Activated CD8-positive, alpha-beta T cell treated with anti-CD3 and anti-CD28 coated beads for 36 hours (primary cell): ENCODE measurements around the gene EID3. TPM values are rescaled to one million over a fixed set of nuclear protein-coding genes. Genes with fewer than 3 reads are reported as not detected.

Source experiments
- ATAC-seq: fragments of 200-7000 bp; cut with Tn5 transposase; one replicate; pipeline ENCODE4 v1.10.0; 2021; ENCODE audit warnings: mild to moderate bottlenecking, moderate library complexity
- CTCF ChIA-PET: fragments of 350-600 bp; sonication (Branson Sonifier 250); formaldehyde crosslinking; loops from one replicate; lab custom pipeline; 2021; ENCODE audit warnings: antibody characterized with exemption; lab: Charles Lee
- POLR2A ChIA-PET: fragments of 350-600 bp; sonication (Branson Sonifier 250); formaldehyde crosslinking; loops from one replicate; lab custom pipeline; 2021; ENCODE audit warnings: antibody characterized with exemption; lab: Charles Lee
- DNase-seq: peaks from one replicate; pipeline ENCODE4 v3.0.0-alpha.2; 2020
- H3K27ac Mint-ChIP-seq: one replicate; pipeline ENCODE4 v1.8.0; 2021; ENCODE audit warnings: mild to moderate bottlenecking, mixed read lengths
- H3K27me3 Mint-ChIP-seq: one replicate; pipeline ENCODE4 v1.8.0; 2021; ENCODE audit warnings: mixed read lengths
- H3K36me3 Mint-ChIP-seq: one replicate; pipeline ENCODE4 v1.8.0; 2021; ENCODE audit warnings: low read depth, mixed read lengths
- H3K4me1 Mint-ChIP-seq: one replicate; pipeline ENCODE4 v1.8.0; 2021; ENCODE audit warnings: low read depth, mixed read lengths
- H3K4me3 Mint-ChIP-seq: one replicate; pipeline ENCODE4 v1.8.0; 2021; ENCODE audit warnings: mild to moderate bottlenecking, moderate library complexity, mixed read lengths
- H3K9me3 Mint-ChIP-seq: one replicate; pipeline ENCODE4 v1.8.0; 2021; ENCODE audit warnings: mixed read lengths
- intact Hi-C: fragments of 100-400 bp; cut with micrococcal nuclease; formaldehyde crosslinking; loops from one replicate; pipeline ENCODE4 v1.10.0; 2022
- total RNA-seq, 2 experiments: library from RNA; stranded (reverse); gene quantifications; one replicate each; pipeline ENCODE4 v1.2.3, GENCODE V29; 2021
- TF ChIP-seq, protein P1 (sequence below): fragments of 200-600 bp; IDR thresholded peaks from one replicate; pipeline ENCODE4 v1.8.0; 2022; ENCODE audit warnings: antibody characterized with exemption, mild to moderate bottlenecking

The EID3 gene
- total RNA-seq, 2 experiments from 2014 or later, result 3.7 to 4.8 TPM

GRCh38 chr12:104348994-104349494 is 45.5 kb downstream of the EID3 start:
- POLR2A ChIA-PET, result interaction anchor here (0.7 kb wide), 1 partner anchor 29 kb away, joined by 3 read pairs; no protein-coding TSS in a partner anchor

DNA sequence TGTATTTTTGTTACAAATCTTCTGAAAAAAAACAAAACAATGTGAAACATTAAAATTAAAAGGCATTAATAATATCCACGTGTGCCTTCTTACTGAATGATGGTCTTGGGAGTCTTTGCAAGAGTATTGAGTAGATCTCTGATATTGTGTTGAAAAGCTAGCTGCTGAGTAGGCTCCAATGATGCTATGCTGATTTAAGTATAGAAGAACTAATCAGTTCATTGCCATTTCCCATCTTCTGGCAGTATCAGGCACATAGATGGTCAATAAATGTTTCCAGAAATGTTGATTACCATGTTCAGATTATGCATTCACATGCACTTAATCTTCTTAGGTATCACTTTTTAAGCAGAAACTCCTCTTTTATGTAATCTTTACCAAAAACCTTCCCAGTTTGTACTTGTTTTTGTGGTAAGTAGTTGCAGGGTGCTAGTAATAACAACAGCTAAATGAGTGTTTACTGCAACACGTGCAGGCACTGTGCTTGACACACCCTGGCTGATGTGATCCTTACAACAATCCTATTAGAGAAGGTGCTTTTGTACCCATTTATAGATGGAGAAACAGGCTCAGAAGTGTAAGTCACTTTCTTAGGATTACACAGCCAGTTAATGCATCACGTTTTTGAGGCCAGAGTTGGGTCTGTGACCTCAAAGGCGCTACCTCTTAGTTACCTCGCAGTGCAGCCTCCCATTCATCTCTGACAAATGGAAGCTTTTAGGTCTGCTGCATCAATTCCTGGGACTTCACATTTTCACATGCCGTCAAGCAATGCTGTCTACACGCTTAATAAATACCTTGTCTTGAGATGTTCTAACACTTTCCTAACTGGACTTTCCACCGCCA is 46.9 kb downstream of the EID3 start:
- DNase-seq, result no peak
- TF ChIP-seq, protein P1, sequence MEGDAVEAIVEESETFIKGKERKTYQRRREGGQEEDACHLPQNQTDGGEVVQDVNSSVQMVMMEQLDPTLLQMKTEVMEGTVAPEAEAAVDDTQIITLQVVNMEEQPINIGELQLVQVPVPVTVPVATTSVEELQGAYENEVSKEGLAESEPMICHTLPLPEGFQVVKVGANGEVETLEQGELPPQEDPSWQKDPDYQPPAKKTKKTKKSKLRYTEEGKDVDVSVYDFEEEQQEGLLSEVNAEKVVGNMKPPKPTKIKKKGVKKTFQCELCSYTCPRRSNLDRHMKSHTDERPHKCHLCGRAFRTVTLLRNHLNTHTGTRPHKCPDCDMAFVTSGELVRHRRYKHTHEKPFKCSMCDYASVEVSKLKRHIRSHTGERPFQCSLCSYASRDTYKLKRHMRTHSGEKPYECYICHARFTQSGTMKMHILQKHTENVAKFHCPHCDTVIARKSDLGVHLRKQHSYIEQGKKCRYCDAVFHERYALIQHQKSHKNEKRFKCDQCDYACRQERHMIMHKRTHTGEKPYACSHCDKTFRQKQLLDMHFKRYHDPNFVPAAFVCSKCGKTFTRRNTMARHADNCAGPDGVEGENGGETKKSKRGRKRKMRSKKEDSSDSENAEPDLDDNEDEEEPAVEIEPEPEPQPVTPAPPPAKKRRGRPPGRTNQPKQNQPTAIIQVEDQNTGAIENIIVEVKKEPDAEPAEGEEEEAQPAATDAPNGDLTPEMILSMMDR, result no peak
- intact Hi-C loops, result no loop called here
- no peak overlapping the region for H3K27ac Mint-ChIP-seq
- no peak overlapping the region for H3K4me3 Mint-ChIP-seq
- H3K36me3 Mint-ChIP-seq, result peaks cover 28% of the 10 kb centered on the region
- no peaks in the 10 kb centered on the region for H3K9me3 Mint-ChIP-seq
- POLR2A ChIA-PET, result interaction anchor here (1.0 to 1.7 kb wide), 2 partner anchors 8 to 10 kb away, joined by 3 to 5 read pairs; no protein-coding TSS in a partner anchor
- no peaks in the 10 kb centered on the region for H3K27me3 Mint-ChIP-seq
- ATAC-seq, result no peak
- CTCF ChIA-PET, result interaction anchor here (0.9 to 1.8 kb wide), 4 partner anchors 10 to 151 kb away, joined by 3 to 8 read pairs (median 3); no protein-coding TSS in a partner anchor
- H3K4me1 Mint-ChIP-seq, result no peaks in the 10 kb centered on the region

More at GRCh38 chr12:104348994-104349494, 45.5 kb downstream of the EID3 start:
- Mint-ChIP-seq H3K36me3 (peaks cover 34% of the 10 kb centered on the region), H3K27ac (no peak overlapping the region), H3K9me3 (no peaks in the 10 kb centered on the region), H3K27me3 (no peaks in the 10 kb centered on the region), H3K4me3 (no peak overlapping the region), H3K4me1 (no peaks in the 10 kb centered on the region)
- intact Hi-C loops, result no loop called here
- no peak for DNase-seq
- CTCF ChIA-PET, result interaction anchor here (1.1 kb wide), 1 partner anchor 149 kb away, joined by 6 read pairs; no protein-coding TSS in a partner anchor
- ATAC-seq, result no peak
- TF ChIP-seq, protein P1, result no peak

DNA sequence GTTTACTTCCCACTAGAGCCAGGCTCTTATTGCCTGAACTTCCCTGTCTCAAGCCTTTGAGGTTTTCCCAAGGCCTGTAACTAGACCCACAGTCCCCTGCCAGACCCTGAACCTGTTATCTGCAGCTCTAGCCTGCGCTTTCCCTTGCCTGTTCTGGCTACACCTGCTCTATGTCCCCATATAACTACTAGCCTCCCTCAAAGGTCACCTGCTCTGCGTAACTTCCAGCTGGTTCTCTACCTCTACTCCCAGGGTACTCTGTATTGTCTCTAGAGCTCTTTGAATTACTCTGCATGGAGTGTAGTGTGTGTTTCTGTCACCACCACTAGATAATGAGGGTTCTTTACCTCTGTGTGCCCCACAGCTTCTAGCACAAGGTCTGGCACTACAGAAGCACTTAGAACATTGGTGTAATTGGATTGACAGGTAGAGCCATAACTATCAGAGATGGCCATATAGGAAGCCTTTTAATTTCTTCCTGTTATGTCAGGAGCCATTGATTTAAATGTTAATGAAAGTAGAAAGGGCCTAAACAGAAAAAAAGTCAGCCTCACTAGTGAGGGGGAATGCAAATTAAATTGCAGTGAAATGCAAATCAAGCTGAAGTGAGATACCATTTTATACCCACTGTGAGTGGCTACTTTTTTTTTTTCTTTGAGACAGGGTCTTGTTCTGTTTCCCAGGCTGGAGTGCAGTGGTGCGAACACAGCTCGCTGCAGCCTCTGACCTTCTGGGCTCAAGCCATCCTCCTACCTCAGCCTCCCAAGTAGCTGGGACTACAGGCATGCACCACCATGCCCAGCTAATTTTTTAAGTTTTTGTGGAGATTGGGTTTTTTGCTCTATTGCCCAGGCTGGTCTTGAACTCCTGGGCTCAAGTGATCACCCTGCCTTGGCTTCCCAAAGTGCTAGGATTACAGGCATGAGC is 47.8 kb downstream of the EID3 start:
- ChIA-PET POLR2A (interaction anchor here (0.7 to 1.7 kb wide), 4 partner anchors 9 to 135 kb away, joined by 3 to 5 read pairs (median 4); no protein-coding TSS in a partner anchor), CTCF (interaction anchor here (0.9 to 1.8 kb wide), 5 partner anchors 9 to 151 kb away, joined by 3 to 8 read pairs (median 3); no protein-coding TSS in a partner anchor)
- H3K27me3 Mint-ChIP-seq, result no peaks in the 10 kb centered on the region
- H3K36me3 Mint-ChIP-seq, result peaks cover 28% of the 10 kb centered on the region
- no peak overlapping the region for H3K4me3 Mint-ChIP-seq
- TF ChIP-seq, protein P1, result no peak
- no peaks in the 10 kb centered on the region for H3K9me3 Mint-ChIP-seq
- ATAC-seq, result no peak
- intact Hi-C loops, result no loop called here
- H3K27ac Mint-ChIP-seq, result no peak overlapping the region
- no peaks in the 10 kb centered on the region for H3K4me1 Mint-ChIP-seq
- no peak for DNase-seq

DNA sequence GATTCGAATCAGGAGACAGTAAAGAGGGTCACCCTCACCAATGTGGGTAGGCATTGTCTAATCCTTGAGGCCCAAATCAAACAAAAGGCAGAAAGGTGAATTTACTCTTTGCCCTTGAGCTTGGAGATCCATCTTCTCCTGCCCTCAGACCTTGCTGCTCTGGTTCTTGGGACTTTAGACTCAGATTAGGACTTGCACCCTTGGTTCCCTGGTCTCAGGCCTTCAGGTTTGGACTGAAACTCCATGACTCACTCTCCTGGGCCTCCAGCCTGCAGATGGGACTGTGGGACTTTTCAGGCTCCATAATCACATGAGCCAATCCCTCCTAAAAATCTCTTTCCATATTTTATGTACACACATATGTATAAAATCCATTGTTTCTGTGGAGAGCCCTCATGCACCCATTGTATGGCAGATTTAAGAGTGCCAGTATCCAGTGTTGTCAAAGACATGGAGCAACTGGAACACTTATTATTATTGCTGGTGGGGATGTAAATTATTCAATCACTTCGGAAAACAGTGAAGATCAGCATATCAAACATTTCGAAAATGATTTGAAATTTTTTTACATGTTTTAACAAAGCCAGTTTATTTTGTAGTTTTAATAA is 48.7 kb downstream of the EID3 start:
- CTCF ChIA-PET, result interaction anchor here (0.6 to 1.8 kb wide), 4 partner anchors 10 to 152 kb away, joined by 3 to 8 read pairs (median 4); no protein-coding TSS in a partner anchor
- ATAC-seq (no peak), DNase-seq (no peak)
- H3K9me3 Mint-ChIP-seq, result no peaks in the 10 kb centered on the region
- peaks cover 26% of the 10 kb centered on the region for H3K36me3 Mint-ChIP-seq
- TF ChIP-seq, protein P1, result no peak
- peaks cover under 1% of the 10 kb centered on the region for H3K4me1 Mint-ChIP-seq
- intact Hi-C loops, result no loop called here
- POLR2A ChIA-PET, result interaction anchor here (1.1 to 1.7 kb wide), 3 partner anchors 10 to 64 kb away, joined by 3 to 5 read pairs (median 4); no protein-coding TSS in a partner anchor
- H3K27ac Mint-ChIP-seq, result no peak overlapping the region
- H3K4me3 Mint-ChIP-seq, result no peak overlapping the region
- H3K27me3 Mint-ChIP-seq, result no peaks in the 10 kb centered on the region
